DMS153 treated with DMSO at 0.1 percent for 48 hours (cell line): ENCODE measurements around the gene PPP3CA.

ENCODE experiments used
- DNase-seq: peaks from one replicate; lab custom pipeline; 2025; ENCODE audit not compliant: unreplicated experiment; lab: John Stamatoyannopoulos, UW

PPP3CA gene

DNA sequence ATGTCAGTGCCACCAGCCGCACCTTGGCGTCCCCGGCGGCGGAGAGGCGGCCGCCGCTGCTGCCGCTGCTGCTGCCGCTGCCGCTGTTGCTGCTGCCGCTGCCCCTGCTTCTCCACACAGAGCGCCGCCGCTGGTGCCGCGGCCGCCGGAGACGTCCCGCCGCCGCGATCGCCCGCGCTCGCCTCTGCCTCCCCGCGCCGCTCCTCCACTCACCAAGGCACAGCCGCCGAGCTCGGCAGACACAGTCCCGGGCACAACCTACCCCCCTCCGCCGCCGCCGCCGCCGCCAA is at the start of gene PPP3CA:
PPP3CA (minus strand) TSS at position 260 of the 290 bp plus-strand sequence.
- peak; percentile 83 for DNase-seq

DNA sequence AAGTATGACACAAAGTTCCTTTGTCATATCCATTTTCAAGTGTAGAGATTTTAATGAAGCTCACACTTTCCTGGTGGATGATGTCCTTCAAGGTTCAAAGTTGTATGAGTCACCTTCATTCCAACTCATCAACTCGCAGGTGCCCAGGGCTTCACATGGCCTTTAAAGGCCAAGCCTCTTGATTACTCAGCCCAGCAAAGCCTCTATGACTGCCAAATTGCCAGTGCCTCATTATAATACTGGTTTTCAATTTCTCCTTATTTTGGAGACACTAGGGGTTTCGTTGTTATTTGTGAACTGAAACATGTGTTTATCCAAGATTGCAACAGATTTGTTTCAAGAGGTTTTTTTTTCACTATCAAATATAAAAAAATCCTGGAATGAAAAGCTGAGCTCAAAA is 45.9 kb upstream of the PPP3CA start:
- no peak for DNase-seq

DNA sequence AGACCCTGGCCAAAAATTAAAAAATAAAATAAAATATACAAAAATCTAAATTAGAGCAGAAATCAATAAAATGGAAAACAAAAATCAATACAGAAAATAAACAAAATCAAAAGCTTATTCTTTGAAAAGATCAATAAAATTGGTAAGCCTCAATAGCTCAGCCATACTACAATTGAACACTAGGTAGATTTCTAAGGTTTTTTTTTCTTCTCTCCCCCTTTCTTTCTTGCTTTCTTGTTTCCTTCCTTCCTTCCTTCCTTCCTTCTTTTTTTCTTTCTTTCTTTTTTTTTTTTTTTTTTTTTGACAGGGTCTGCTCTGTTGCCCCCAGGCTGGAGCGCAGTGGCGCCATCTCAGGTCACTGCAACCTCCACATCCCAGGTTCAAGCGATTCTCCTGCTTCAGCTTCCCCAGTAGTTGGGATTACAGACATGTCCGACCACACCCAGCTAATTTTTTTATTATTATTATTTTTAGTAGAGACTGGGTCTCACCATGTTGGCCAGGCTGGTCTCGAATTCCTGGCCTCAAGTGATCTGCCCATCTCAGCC is 23.4 kb upstream of the PPP3CA start:
- no peak for DNase-seq

DNA sequence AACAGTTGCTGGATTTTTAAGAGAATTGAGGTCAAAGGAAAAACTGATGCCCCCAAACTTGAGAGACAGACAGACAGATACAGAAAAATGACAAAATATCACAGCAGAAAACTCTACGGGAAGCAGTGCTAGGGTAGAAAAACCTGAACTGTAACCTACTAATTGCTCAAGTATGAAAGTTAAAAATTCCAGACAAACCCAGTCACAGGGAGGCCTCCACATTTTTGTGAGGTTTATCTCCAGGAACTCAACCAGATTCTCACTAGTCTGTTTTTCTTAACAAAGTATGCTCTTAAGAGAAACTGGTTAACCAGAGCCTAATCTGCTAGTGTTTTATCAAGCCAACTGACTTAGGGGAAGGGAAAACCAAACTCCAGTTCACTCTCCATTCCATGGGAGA is 19.9 kb upstream of the PPP3CA start:
- no peak for DNase-seq

DNA sequence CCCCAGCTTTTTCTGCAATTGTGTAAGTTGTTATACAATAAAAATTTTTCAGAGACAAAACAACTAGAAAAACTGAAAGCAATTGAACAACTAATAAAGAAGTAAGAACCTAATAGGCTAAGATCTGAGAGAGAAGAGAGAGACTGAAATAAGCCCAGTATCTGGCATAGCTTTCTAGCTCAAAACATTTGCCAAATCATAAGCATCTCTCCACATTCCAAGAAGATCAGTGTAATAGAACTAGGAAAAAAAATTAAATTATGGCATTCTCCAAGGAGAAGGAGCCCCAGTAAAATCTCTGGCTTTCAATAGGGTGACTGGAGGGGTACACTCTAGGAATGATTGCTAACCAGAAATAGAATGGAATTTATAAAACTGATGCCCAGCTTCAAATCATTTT is 19.0 kb upstream of the PPP3CA start:
- DNase-seq, result no peak

DNA sequence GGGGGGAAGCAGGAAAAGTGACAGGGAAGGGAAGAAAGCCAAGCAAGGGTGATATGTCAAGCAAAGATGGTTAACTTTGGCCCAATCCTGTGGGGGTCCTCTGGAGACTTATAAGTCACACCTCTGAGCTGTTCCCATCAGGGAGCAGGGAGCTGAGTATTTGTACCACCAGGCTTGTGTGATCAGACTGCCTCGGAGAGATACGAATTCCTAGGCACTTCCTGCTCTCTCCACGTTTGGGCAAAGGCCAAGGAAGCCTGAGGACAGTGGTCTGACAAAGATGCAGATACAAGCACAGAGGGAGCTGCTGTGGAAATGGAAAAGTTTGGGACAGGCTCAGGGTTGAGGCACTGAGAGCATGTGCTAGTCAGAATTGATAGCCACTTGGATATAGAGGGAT is 10.4 kb upstream of the PPP3CA start:
- no peak for DNase-seq

DNA sequence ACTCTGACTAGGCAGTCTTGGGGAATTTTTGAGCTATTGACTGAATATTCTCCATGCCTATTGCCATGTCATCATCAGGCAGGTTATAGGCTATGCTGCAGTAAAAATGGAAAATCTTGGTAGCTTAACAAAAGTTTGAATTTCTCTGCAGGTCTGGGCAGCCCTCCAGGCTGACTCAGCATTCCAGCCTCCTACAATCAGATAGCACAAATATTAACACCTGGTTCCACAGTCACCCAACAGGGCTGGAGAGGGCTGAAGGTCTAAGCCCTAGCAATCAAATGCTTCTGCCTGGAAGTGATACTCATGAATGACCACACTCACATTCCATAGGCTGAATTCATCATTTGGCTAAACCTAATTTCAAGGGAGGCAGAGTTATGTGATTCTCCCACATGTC is 9.6 kb upstream of the PPP3CA start:
- no peak for DNase-seq

DNA sequence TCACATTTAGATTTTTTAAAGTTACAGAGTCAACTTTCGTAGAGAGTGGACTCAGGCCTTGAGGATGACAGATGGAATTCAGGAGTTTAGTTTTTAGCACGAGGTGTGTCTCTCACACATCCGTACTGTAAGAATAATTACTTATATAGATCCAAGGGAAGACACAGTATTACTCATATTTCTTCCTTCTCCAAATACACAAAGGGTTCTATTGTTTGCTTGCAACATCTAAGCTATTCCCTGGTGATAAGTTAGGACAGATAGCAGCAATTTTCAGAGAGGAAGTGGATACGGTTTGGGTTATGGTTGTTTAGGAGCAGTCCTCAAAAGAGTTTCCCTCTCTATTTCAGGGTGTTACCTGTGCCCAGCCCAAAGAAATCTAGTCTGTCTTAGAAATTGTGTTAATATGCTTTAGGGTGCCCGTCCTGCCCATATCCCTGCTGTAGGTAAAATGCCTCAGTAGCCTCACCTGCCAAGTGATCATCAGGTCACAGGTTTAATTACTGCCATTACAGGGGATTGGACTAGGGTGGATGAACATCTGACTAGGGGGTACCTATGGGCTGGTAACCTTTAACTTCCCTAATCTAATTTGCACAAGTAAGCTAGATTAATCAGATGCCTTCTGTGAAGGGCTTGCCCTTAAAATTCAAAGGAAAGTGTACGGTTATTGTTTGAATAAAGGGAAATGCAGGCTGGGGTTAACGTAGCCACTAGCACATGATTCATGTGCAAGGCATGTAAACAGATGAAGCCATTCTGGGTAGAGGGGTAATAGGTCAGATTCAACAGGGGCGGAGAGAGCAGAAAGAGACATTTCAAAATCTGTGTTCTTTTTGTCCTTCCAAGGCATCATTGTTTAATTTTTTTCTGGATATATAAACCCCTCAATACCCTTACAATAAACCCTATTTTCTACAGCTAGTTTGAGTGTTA is 8.7 kb upstream of the PPP3CA start:
- no peak for DNase-seq

DNA sequence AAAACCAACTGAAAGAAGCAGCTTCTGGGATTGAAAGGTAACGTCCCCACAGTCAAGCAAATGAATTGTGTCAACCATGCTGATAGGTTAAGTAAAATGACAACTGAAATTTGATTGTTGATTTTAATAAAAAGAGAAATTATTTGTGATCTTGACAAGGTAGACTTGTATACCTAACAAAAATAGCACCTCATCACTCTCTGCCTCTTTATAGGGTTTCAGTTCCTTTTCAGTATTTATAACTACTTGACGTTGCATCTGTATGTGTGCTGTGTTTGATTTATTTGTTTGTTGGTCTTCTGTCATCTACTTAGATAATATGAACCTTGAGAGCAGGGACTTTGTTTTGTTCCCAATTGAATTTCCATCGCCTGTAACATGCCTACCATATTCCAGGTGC is 7.9 kb upstream of the PPP3CA start:
- no peak for DNase-seq

DNA sequence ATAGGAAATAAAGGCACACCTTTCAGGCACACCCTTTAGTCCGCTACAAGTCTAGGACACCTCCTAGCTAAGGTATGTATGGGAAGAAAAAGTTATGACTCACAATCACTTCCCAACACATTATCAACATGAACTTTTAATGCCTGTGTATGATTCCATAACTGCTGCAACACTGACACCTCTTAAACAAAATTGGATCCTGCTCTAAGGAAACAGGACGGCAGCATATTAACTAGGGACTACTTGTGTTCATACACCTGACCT is 2.4 kb upstream of the PPP3CA start:
- DNase-seq, result no peak

DNA sequence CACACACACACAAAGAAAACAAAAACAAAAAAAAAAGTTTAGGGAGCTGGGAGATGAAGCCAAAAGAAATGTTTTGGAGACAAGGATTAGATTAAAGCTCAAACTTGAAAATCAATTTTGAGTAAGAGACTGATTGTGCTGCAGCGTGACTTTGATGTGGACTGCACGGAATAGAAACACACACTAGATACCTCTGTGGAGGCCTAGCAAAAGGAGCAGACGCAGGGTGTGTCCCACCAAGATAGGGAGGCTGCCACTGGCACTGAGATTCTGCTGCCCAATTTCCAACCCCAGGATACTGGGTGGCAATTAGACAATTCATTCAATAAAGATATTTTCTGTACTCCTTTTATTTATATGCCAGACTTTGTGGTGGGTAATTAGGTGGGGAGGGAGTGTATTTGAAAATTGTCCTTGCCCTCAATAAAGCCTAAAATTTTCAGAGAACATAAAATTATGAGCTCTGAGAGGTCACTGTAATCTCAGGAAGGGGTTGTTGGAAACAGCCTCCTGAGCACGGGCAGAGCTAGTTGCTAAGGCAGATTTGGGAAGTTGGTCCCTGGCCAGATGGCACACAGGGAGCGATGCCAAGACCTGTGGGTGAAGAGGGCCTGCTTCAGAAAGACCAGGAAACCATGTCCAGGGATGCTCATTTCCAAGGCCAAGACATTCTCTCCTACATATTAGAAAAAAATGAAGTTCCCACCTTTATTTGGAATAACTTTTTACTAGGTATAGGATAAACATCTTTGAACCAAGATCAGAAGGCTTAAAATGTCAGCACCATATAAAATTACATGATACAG is 1.9 kb upstream of the PPP3CA start:
- peak; percentile 71 for DNase-seq

DNA sequence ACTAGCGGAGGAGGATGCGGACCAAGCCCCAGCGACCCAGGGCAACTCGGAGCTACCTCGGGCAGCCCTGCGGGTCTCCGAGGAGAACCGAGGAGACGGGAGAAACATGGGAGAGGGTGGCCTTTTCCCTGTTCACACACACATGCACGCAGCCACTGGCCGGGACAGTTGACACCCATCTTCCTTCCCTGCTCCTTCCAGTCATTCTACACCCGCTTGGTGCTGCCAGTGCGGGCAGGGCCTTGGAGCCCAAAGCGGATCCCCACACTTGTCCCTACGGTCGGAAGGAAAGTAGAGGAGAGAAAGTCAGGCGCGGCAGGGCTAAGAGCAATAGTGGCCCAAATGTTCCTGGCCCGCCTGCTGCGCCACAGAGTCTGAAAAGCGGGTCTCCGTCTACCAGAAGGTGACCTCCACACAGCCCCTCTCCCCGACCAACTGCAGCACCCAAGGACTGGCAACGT is 1.1 kb upstream of the PPP3CA start:
- DNase-seq, result peak; percentile 34

DNA sequence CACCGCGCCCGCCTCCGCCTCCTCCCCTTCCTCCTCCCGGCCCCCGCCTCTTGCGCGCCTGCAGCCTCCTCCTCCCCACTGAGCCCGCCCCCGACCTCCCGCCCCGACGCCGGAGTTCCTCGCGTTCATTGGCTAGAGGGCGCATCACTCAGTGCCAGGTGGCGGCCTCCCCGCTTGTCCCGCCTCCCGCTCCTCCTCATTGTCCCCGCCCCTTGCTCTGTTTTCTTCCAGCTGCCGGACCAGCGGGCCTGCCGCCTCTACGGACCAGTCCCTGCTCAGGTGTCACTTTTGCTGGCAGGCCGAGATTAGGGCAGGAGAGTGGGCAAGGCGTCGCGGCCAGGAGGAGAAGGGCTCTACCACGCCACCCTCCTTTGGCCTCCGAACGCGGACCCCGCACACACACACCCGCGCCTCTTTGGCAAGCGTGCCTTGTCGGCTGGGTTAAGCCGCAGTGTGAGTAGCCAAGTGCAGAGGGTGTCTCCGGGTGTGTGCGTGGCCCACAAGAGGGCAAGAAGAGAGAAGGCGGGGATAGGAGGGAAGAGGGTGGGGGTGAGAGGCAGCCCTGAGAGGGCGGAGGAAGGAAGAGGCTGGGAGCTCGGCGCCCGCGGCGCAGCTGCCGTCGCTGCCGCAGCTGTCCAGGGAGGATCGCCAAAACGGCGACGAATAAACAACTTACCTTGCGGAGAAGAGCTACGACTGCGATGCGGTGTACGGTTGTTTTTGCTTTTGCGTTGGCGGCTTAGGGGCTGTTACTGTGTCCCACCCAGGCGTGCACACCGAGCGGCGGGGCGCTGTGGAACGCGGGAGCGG is 436 bp upstream of the PPP3CA start:
- peak; percentile 89 for DNase-seq

DNA sequence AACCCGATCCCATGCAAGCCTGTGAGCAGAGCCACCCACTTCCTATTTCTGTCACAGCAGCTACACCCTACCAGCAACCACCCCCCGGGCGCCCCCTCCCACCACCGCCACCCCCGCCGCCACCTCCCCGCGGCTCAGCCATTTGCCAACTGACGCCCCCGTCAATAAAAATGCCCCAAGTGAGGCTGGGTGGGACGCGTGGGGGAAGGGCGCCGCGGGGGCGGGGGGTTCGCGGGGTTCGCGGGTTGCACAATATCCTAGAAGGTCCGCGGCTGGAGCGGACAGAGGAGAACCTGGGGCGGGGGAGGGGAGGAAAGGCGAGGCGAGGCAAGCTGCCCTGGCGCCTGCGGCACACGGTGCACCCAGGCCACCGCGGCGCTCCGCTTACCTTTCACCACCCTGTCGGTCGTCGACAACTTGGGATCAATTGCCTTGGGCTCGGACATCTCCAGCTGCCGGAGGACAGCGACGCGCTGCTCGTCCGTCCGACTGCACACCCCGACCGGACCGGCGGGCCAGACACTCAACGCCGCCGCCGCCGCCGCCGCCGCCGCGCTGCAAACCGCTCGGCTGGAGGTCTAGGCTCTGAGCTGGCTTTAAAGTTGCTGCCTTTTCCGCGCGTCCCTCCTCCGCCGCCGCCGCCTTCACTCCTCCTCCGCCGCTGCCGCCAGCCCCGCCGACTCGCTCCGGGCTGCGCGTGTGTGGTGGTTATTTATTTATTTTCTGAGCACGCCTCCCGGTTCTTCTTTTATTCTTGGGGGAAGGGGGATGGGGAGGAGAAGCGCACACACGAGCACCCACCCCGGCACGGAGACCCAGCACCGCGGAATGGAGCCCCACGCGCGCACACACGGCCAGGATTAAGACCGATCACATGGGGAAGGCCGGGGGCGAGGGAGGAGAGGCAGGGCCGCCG is 717 bp downstream of the PPP3CA start:
- no peak for DNase-seq

DNA sequence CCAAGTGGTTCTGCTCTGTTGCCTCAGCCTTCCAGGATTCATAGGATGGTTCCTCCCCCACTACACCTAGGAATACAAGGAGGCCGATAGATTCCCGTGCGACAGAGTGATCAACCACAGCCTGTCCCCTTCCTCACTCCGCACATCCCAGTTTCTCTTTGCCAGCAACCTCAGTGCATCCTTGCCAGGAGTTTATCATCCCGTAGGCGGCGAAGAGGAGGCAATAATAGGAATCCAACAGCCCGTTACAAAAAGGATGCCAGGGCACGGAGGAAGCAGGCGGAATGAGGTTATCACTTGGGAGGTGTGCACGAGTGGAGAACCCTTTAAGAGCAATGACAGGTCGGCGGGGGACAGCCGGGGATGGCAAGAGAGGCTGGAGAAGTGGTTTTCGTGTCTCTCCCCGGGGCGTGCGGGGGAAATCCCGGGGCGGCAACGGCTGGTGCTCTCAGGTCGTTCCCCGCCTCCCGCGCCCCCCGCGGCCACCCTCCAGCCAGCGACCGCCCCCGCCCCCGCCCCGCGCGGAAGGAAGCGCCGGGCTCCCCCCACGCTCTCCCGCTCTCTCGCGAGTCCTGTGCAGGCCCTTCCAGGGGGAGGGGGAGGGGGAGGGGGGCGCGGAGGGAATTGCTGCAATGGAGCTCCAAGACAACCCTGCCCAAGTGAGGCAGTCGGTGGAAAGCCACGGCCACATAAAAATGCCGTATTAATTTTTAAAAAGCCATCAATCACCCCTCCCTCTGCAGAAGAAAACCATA is 1.6 kb downstream of the PPP3CA start:
- no peak for DNase-seq

DNA sequence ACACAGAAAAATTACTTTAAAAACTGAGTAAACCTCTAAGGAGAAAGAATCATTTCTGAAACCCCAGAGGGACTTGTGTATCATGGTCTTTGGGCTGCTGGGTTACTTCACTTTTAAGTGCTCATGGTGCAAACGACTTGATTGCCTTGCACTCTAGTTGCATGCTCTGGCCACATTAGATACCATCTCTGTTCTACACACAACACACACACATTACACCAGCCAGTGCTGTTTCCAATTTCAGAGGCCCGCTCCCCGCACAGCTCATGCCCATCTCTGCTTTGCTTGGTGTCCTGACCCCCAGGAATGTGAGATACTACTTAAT is 2.1 kb downstream of the PPP3CA start:
- DNase-seq, result no peak

DNA sequence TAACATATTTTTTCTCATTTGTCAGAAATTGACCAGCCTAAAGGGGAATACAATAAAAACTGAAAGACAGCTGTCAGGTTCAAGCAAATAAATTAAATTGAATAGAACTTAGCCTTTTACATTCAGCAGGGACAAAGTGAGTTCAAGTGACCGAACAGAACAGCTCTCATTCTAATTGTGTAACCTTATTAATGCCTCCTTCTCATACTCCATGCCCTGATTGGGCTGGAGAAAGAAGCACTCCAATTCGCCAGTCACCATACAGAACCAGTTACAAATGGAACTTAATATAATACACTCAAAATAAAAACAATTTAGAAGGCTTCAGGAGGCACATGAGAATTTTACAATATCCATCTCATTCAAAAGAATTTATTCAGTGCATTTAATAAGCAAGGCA is 8.0 kb downstream of the PPP3CA start:
- DNase-seq, result no peak

DNA sequence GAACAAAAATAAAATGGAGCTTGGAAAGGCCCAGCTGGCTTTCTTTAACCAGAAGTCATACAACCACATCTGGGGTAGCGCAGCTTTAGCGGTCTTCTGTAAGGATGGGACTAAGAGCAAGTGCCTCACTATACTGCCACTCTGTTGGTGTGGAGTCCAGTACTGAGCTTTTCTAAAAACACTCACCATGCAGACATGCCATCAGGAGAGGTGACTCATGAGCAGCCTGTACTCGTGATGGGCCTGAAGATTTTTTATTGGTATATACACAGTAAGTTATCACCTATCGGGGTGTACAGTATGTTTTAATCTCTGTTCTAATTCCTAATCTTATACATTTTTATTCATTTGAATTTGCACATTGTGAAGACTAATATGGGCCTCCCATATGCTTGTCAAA is 9.6 kb downstream of the PPP3CA start:
- DNase-seq, result no peak

DNA sequence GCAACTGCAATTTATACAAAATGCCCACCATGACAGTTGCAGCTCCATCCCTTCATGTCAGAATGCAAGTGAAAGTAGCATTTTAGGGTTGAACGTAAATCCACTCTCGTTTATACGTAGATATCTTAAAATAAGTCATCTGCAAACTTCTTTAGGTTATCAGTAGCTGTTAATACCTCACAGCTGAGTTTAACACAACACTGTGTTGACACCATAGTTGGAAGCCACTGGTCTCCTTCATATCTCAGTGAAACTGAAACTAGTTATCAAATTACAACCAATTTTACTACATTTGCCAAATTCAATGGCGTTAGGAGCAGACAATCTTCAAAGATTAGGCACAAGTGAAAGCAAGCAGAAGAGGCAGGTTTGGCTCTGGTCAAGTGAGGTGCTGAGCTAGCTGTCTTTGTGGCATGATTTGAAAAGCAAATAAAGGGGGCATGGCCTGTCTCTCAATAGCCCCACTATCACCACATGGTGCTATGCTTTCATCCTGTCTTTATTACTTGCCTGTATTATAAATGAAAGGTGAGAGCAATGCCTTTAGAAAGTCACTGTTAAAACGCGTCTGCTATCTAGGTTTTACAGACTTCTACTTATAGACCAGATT is 12.3 kb downstream of the PPP3CA start:
- no peak for DNase-seq
